ENCODE results near the gene SPTAN1.
A peak's percentile ranks its signal among the peaks of the same experiment; 100 is the strongest.

The SPTAN1 gene

GRCh38 chr9:128600099-128600498, 47.7 kb downstream of the SPTAN1 start:
- DNase-seq (ENCODE audit: low spot score), result no peak

- no peak for DNase-seq (ENCODE audit: low spot score)
These were observed 51.3 kb downstream of the SPTAN1 start for GRCh38 chr9:128603697-128604096.

- DNase-seq (ENCODE audit: low spot score), result peak; percentile 73
These were observed 55.4 kb downstream of the SPTAN1 start for GRCh38 chr9:128607642-128608350.

GRCh38 chr9:128610897-128611296, 58.5 kb downstream of the SPTAN1 start:
- no peak for DNase-seq (ENCODE audit: low spot score)

GRCh38 chr9:128611600-128612394, 59.4 kb downstream of the SPTAN1 start:
- DNase-seq (ENCODE audit: low spot score), result no peak

- no peak for DNase-seq (ENCODE audit: low spot score)
These were observed 62.3 kb downstream of the SPTAN1 start for GRCh38 chr9:128614728-128615127.

- DNase-seq (ENCODE audit: low spot score), result no peak
These were observed 63.2 kb downstream of the SPTAN1 start for GRCh38 chr9:128615571-128615970.

- DNase-seq (ENCODE audit: low spot score), result no peak
These were observed 65.6 kb downstream of the SPTAN1 start for GRCh38 chr9:128617943-128618342.

- no peak for DNase-seq (ENCODE audit: low spot score)
These were observed 66.7 kb downstream of the SPTAN1 start for GRCh38 chr9:128619127-128619526.

- DNase-seq (ENCODE audit: low spot score), result no peak
These were observed 67.4 kb downstream of the SPTAN1 start for GRCh38 chr9:128619779-128620178.

- DNase-seq (ENCODE audit: low spot score), result no peak
These were observed 69.5 kb downstream of the SPTAN1 start for GRCh38 chr9:128621730-128622455.

GRCh38 chr9:128624566-128624965, 72.2 kb downstream of the SPTAN1 start:
- DNase-seq (ENCODE audit: low spot score), result no peak

- peak; percentile 39 for DNase-seq (ENCODE audit: low spot score)
These were observed 73.2 kb downstream of the SPTAN1 start for GRCh38 chr9:128625391-128626146.

GRCh38 chr9:128626181-128626580, 73.8 kb downstream of the SPTAN1 start:
- no peak for DNase-seq (ENCODE audit: low spot score)

- DNase-seq (ENCODE audit: low spot score), result peak; percentile 30
These were observed 74.8 kb downstream of the SPTAN1 start for GRCh38 chr9:128627127-128627715.

GRCh38 chr9:128627906-128628305, 75.5 kb downstream of the SPTAN1 start:
- no peak for DNase-seq (ENCODE audit: low spot score)

GRCh38 chr9:128628471-128629048, 76.2 kb downstream of the SPTAN1 start:
- DNase-seq (ENCODE audit: low spot score), result peak; percentile 33

GRCh38 chr9:128629136-128629535, 76.7 kb downstream of the SPTAN1 start:
- no peak for DNase-seq (ENCODE audit: low spot score)

- no peak for DNase-seq (ENCODE audit: low spot score)
These were observed 77.6 kb downstream of the SPTAN1 start for GRCh38 chr9:128629852-128630545.

- no peak for DNase-seq (ENCODE audit: low spot score)
These were observed 79.2 kb downstream of the SPTAN1 start for GRCh38 chr9:128631636-128632035.

- no peak for DNase-seq (ENCODE audit: low spot score)
These were observed 79.7 kb downstream of the SPTAN1 start for GRCh38 chr9:128632066-128632465.

All from D341Med (cell line).